Trophoblast cell (in vitro differentiated cells and primary cell): ENCODE measurements around the gene CPN2.
A peak's percentile ranks its signal among the peaks of the same experiment; 100 is the strongest.

Source experiments
- DNase-seq, 2 donors: peaks; one replicate each; pipeline ENCODE4 v3.0.0-alpha.2; 2016
- H2AFZ ChIP-seq: 2 replicates; pipeline ENCODE4 v1.6.1; 2013; ENCODE audit warnings: low read length, moderate library complexity, mild to moderate bottlenecking; ENCODE audit not compliant: insufficient read depth, poor library complexity
- H2AK5ac ChIP-seq: 2 replicates; pipeline ENCODE4 v1.6.1; 2013; ENCODE audit warnings: mild to moderate bottlenecking, low read length
- H2BK120ac ChIP-seq: 2 replicates; pipeline ENCODE4 v1.6.1; 2013; ENCODE audit warnings: low read length, mild to moderate bottlenecking, moderate library complexity; ENCODE audit not compliant: insufficient read depth, poor library complexity
- H2BK12ac ChIP-seq: 2 replicates; pipeline ENCODE4 v1.6.1; 2013; ENCODE audit warnings: mild to moderate bottlenecking, low read length, moderate library complexity
- H2BK5ac ChIP-seq: 2 replicates; pipeline ENCODE4 v1.6.1; 2013; ENCODE audit warnings: low read length, low read depth, moderate library complexity, mild to moderate bottlenecking; ENCODE audit not compliant: poor library complexity
- H3K14ac ChIP-seq: 2 replicates; pipeline ENCODE4 v1.6.1; 2013; ENCODE audit warnings: mild to moderate bottlenecking, low read length
- H3K18ac ChIP-seq: 2 replicates; pipeline ENCODE4 v1.6.1; 2013; ENCODE audit warnings: mild to moderate bottlenecking, low read length
- H3K23ac ChIP-seq: 2 replicates; pipeline ENCODE4 v1.6.1; 2013; ENCODE audit warnings: low read length
- H3K27ac ChIP-seq: 2 replicates; pipeline ENCODE4 v1.5.1; 2013; ENCODE audit warnings: low read depth, mild to moderate bottlenecking, inconsistent platforms, low read length, moderate library complexity
- H3K27me3 ChIP-seq: 2 replicates; pipeline ENCODE4 v1.6.1; 2013; ENCODE audit warnings: inconsistent platforms, mild to moderate bottlenecking, low read length, moderate library complexity; ENCODE audit not compliant: insufficient read depth
- H3K36me3 ChIP-seq, 2 experiments: 1 replicate in 1 of 2; 2 replicates in 1 of 2; pipeline ENCODE4 v1.6.1; 2013; ENCODE audit warnings: low read length in 2 of 2, mild to moderate bottlenecking in 2 of 2, moderate library complexity in 1 of 2; ENCODE audit not compliant: insufficient read depth in 2 of 2, control insufficient read depth in 1 of 2
- H3K4ac ChIP-seq: 2 replicates; pipeline ENCODE4 v1.6.1; 2013; ENCODE audit warnings: low read depth, mild to moderate bottlenecking, low read length, moderate library complexity
- H3K4me1 ChIP-seq, 2 experiments: 1 replicate in 1 of 2; 2 replicates in 1 of 2; pipeline ENCODE4 v1.6.1; 2013; ENCODE audit warnings: low read length in 2 of 2, mild to moderate bottlenecking in 2 of 2, moderate library complexity in 1 of 2; ENCODE audit not compliant: insufficient read depth in 2 of 2, control insufficient read depth in 1 of 2
- H3K4me2 ChIP-seq: 2 replicates; pipeline ENCODE4 v1.6.1; 2013; ENCODE audit warnings: inconsistent platforms, mild to moderate bottlenecking, low read length, moderate library complexity
- H3K4me3 ChIP-seq: 2 replicates; pipeline ENCODE4 v1.5.1; 2013; ENCODE audit warnings: mild to moderate bottlenecking, low read depth, low read length, inconsistent platforms
- H3K79me1 ChIP-seq: one replicate; pipeline ENCODE4 v1.6.1; 2013; ENCODE audit warnings: low read length
- H3K79me2 ChIP-seq: 2 replicates; pipeline ENCODE4 v1.6.1; 2013; ENCODE audit warnings: low read length, mild to moderate bottlenecking; ENCODE audit not compliant: control insufficient read depth, insufficient read depth, poor library complexity
- H3K9ac ChIP-seq: 2 replicates; pipeline ENCODE4 v1.6.1; 2013; ENCODE audit warnings: mild to moderate bottlenecking, low read length
- H3K9me3 ChIP-seq: 2 replicates; pipeline ENCODE4 v1.6.1; 2013; ENCODE audit warnings: low read depth, mild to moderate bottlenecking, control low read depth, inconsistent platforms, low read length; ENCODE audit not compliant: insufficient read depth
- H4K12ac ChIP-seq: 2 replicates; pipeline ENCODE4 v1.6.1; 2013; ENCODE audit warnings: low read depth, mild to moderate bottlenecking, low read length, moderate library complexity
- H4K8ac ChIP-seq: 2 replicates; pipeline ENCODE4 v1.6.1; 2013; ENCODE audit warnings: low read depth, mild to moderate bottlenecking, low read length, moderate library complexity
- H4K91ac ChIP-seq: one replicate; pipeline ENCODE4 v1.6.1; 2013; ENCODE audit warnings: low read depth, mild to moderate bottlenecking, low read length, moderate library complexity
- WGBS: extraction: QIAGEN DNeasy Blood & Tissue Kit; methylation state at CpG from one replicate; pipeline ENCODE4 v1.1.7; 2013; ENCODE audit warnings: missing lambda C conversion rate; ENCODE audit not compliant: insufficient read length, insufficient coverage; ENCODE audit errors: extremely low coverage; 5-methylcytosine and 5-hydroxymethylcytosine counted together

CPN2 gene

GRCh38 chr3:194344012-194344411 is 7.1 kb downstream of the CPN2 start:
- no peak overlapping the region for H3K23ac ChIP-seq

GRCh38 chr3:194343561-194343893 is 7.6 kb downstream of the CPN2 start:
- DNase-seq: peak in 1 of 2 donors; percentile 60
- no peak overlapping the region for H3K9ac ChIP-seq
- no peak overlapping the region for H3K27ac ChIP-seq
- no peak overlapping the region for H3K4me3 ChIP-seq
- no peak overlapping the region for H4K12ac ChIP-seq
- H2AK5ac ChIP-seq: no peak overlapping the region
- no peak overlapping the region for H2AFZ ChIP-seq
- no peaks in the 10 kb centered on the region for H3K9me3 ChIP-seq
- WGBS: no CpG with 5 or more reads among the region's 2 CpGs
- H2BK5ac ChIP-seq: no peak overlapping the region
- H3K27me3 ChIP-seq: no peaks in the 10 kb centered on the region
- H3K36me3 ChIP-seq: no peaks in the 10 kb centered on the region
- no peak overlapping the region for H3K23ac ChIP-seq
- H4K91ac ChIP-seq: no peak overlapping the region
- H3K79me2 ChIP-seq: no peaks in the 10 kb centered on the region
- no peak overlapping the region for H3K4me2 ChIP-seq
- no peaks in the 10 kb centered on the region for H3K79me1 ChIP-seq
- H2BK12ac ChIP-seq: no peak overlapping the region
- no peak overlapping the region for H3K14ac ChIP-seq
- H4K8ac ChIP-seq: no peak overlapping the region
- no peak overlapping the region for H3K4ac ChIP-seq
- H3K4me1 ChIP-seq: no peaks in the 10 kb centered on the region
- H2BK120ac ChIP-seq: no peak overlapping the region
- H3K18ac ChIP-seq: no peak overlapping the region

More at GRCh38 chr3:194344012-194344411, 7.1 kb downstream of the CPN2 start:
- H2AFZ ChIP-seq: no peak overlapping the region
- no peak overlapping the region for H2BK12ac ChIP-seq
- no peak overlapping the region for H3K4ac ChIP-seq
- no peaks in the 10 kb centered on the region for H3K79me1 ChIP-seq
- H4K12ac ChIP-seq: no peak overlapping the region
- no peaks in the 10 kb centered on the region for H3K79me2 ChIP-seq
- H3K27ac ChIP-seq: no peak overlapping the region
- H3K9me3 ChIP-seq: no peaks in the 10 kb centered on the region
- no peak overlapping the region for H3K9ac ChIP-seq
- H3K27me3 ChIP-seq: no peaks in the 10 kb centered on the region
- no peak overlapping the region for H2AK5ac ChIP-seq
- H3K18ac ChIP-seq: no peak overlapping the region
- no peak overlapping the region for H2BK5ac ChIP-seq
- H3K4me1 ChIP-seq: no peaks in the 10 kb centered on the region
- no peak overlapping the region for H4K8ac ChIP-seq
- no peak overlapping the region for H4K91ac ChIP-seq
- H3K4me3 ChIP-seq: no peak overlapping the region
- peak; percentile 41 to 76 for DNase-seq
- no CpG with 5 or more reads among the region's 9 CpGs for WGBS
- no peak overlapping the region for H3K4me2 ChIP-seq
- no peak overlapping the region for H2BK120ac ChIP-seq
- H3K36me3 ChIP-seq: no peaks in the 10 kb centered on the region
- no peak overlapping the region for H3K14ac ChIP-seq

- no CpG with 5 or more reads among the region's 9 CpGs for WGBS
- DNase-seq: peak; percentile 35 to 59
- H3K9ac ChIP-seq: no peak overlapping the region
These were observed 8.1 kb downstream of the CPN2 start for GRCh38 chr3:194342861-194343560.

GRCh38 chr3:194340757-194341400 is 10.2 kb downstream of the CPN2 start:
- no peak overlapping the region for H4K12ac ChIP-seq
- no peak overlapping the region for H2BK5ac ChIP-seq
- no CpG with 5 or more reads among the region's 24 CpGs for WGBS

More at GRCh38 chr3:194342861-194343560, 8.1 kb downstream of the CPN2 start:
- no peaks in the 10 kb centered on the region for H3K9me3 ChIP-seq
- H3K27me3 ChIP-seq: no peaks in the 10 kb centered on the region
- H3K14ac ChIP-seq: no peak overlapping the region
- H3K27ac ChIP-seq: no peak overlapping the region
- no peaks in the 10 kb centered on the region for H3K4me1 ChIP-seq
- no peaks in the 10 kb centered on the region for H3K36me3 ChIP-seq
- no peak overlapping the region for H3K4me2 ChIP-seq
- no peak overlapping the region for H3K4me3 ChIP-seq
- H3K79me1 ChIP-seq: no peaks in the 10 kb centered on the region
- no peak overlapping the region for H2BK120ac ChIP-seq
- H4K12ac ChIP-seq: no peak overlapping the region
- no peak overlapping the region for H2AK5ac ChIP-seq
- no peak overlapping the region for H4K91ac ChIP-seq
- no peaks in the 10 kb centered on the region for H3K79me2 ChIP-seq
- no peak overlapping the region for H2BK5ac ChIP-seq
- no peak overlapping the region for H4K8ac ChIP-seq
- no peak overlapping the region for H3K4ac ChIP-seq
- no peak overlapping the region for H3K18ac ChIP-seq
- H2BK12ac ChIP-seq: no peak overlapping the region
- H3K23ac ChIP-seq: no peak overlapping the region
- no peak overlapping the region for H2AFZ ChIP-seq

More at GRCh38 chr3:194340757-194341400, 10.2 kb downstream of the CPN2 start:
- Histone ChIP-seq H3K14ac (no peak overlapping the region), H2AK5ac (no peak overlapping the region), H4K8ac (no peak overlapping the region), H3K18ac (no peak overlapping the region), H3K23ac (no peak overlapping the region), H3K27me3 (no peaks in the 10 kb centered on the region), H3K36me3 (no peaks in the 10 kb centered on the region), H2AFZ (no peak overlapping the region), H3K9me3 (no peaks in the 10 kb centered on the region), H2BK120ac (no peak overlapping the region), H3K79me2 (no peaks in the 10 kb centered on the region), H3K4me3 (no peak overlapping the region), H4K91ac (no peak overlapping the region), H3K79me1 (no peaks in the 10 kb centered on the region), H2BK12ac (no peak overlapping the region), H3K4ac (no peak overlapping the region), H3K9ac (no peak overlapping the region), H3K4me2 (no peak overlapping the region), H3K4me1 (peaks cover 5 to 6% of the 10 kb centered on the region in 2 experiments), H3K27ac (no peak overlapping the region)
- no peak for DNase-seq
